Colonic mucosa (tissue), 4 donors: ENCODE measurements around the gene SPOCK2. TPM values are rescaled to one million over a fixed set of nuclear protein-coding genes. Genes with fewer than 3 reads are reported as not detected.

ENCODE experiments used
- DNase-seq: peaks from one replicate; pipeline ENCODE4 v3.0.0-alpha.2; 2020
- H3K27ac ChIP-seq: fragments of 200-600 bp; one replicate; pipeline ENCODE4 v1.8.0; 2021
- H3K27me3 ChIP-seq: fragments of 200-600 bp; one replicate; pipeline ENCODE4 v1.8.0; 2021
- H3K36me3 ChIP-seq: fragments of 200-600 bp; one replicate; pipeline ENCODE4 v1.8.0; 2021
- H3K4me1 ChIP-seq: fragments of 200-600 bp; one replicate; pipeline ENCODE4 v1.8.0; 2021; ENCODE audit warnings: mild to moderate bottlenecking
- H3K4me3 ChIP-seq: fragments of 200-600 bp; one replicate; pipeline ENCODE4 v1.8.0; 2021
- H3K9ac ChIP-seq, 2 donors: one replicate each; pipeline ENCODE4 v1.7.0; 2013; ENCODE audit warnings: control low read depth in 2 of 2, low read depth in 2 of 2, low read length in 2 of 2
- H3K9me3 ChIP-seq: fragments of 200-600 bp; one replicate; pipeline ENCODE4 v1.8.0; 2021
- intact Hi-C: fragments of 100-400 bp; cut with DNase I; formaldehyde crosslinking; loops from one replicate; pipeline ENCODE4 v1.14.1; 2022
- total RNA-seq, 2 donors: library from RNA; stranded (reverse); fragmentation: NEBNext Ultra II Directional in 1 of 2; extraction: Animal tissue kit (Norgen Biotek cat#: 25700) in 1 of 2; gene quantifications; one replicate each; pipeline ENCODE4 v1.2.1, GENCODE V29; 2021
- TF ChIP-seq, protein P1 (sequence below): fragments of 200-600 bp; IDR thresholded peaks from one replicate; pipeline ENCODE4 v1.8.0; 2022; ENCODE audit warnings: antibody characterized with exemption, mild to moderate bottlenecking
- donor health status: healthy.
- donor health status: DM: no; HTN: no; CAD: no.
- donor health status: DM: no; HTN: no; CAD: no.

The SPOCK2 gene
- total RNA-seq, 2 donors from 2014 or later = 4.7 to 6.5 TPM

GRCh38 chr10:72031706-72032105 is 56.6 kb downstream of the SPOCK2 start:
- Histone ChIP-seq H3K4me3 (no peak overlapping the region), H3K9ac (no peak overlapping the region), H3K4me1 (no peaks in the 10 kb centered on the region), H3K36me3 (no peaks in the 10 kb centered on the region), H3K27me3 (no peaks in the 10 kb centered on the region), H3K9me3 (no peaks in the 10 kb centered on the region), H3K27ac (no peak overlapping the region)
- no peak for DNase-seq
- TF ChIP-seq, protein P1, sequence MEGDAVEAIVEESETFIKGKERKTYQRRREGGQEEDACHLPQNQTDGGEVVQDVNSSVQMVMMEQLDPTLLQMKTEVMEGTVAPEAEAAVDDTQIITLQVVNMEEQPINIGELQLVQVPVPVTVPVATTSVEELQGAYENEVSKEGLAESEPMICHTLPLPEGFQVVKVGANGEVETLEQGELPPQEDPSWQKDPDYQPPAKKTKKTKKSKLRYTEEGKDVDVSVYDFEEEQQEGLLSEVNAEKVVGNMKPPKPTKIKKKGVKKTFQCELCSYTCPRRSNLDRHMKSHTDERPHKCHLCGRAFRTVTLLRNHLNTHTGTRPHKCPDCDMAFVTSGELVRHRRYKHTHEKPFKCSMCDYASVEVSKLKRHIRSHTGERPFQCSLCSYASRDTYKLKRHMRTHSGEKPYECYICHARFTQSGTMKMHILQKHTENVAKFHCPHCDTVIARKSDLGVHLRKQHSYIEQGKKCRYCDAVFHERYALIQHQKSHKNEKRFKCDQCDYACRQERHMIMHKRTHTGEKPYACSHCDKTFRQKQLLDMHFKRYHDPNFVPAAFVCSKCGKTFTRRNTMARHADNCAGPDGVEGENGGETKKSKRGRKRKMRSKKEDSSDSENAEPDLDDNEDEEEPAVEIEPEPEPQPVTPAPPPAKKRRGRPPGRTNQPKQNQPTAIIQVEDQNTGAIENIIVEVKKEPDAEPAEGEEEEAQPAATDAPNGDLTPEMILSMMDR = no peak
- intact Hi-C loops = no loop called here

GRCh38 chr10:72030762-72031543 is 57.4 kb downstream of the SPOCK2 start:
- H3K9me3 ChIP-seq = no peaks in the 10 kb centered on the region
- intact Hi-C loops = no loop called here
- no peak overlapping the region for H3K27ac ChIP-seq
- H3K27me3 ChIP-seq = no peaks in the 10 kb centered on the region
- no peaks in the 10 kb centered on the region for H3K36me3 ChIP-seq
- H3K4me1 ChIP-seq = no peaks in the 10 kb centered on the region
- no peak overlapping the region for H3K9ac ChIP-seq
- DNase-seq = no peak
- TF ChIP-seq, protein P1 = no peak
- no peak overlapping the region for H3K4me3 ChIP-seq

- no peaks in the 10 kb centered on the region for H3K4me1 ChIP-seq
- intact Hi-C loops = no loop called here
- no peak overlapping the region for H3K9ac ChIP-seq
- no peak overlapping the region for H3K4me3 ChIP-seq
- DNase-seq = no peak
- no peaks in the 10 kb centered on the region for H3K9me3 ChIP-seq
- H3K27ac ChIP-seq = no peak overlapping the region
- H3K36me3 ChIP-seq = no peaks in the 10 kb centered on the region
- no peaks in the 10 kb centered on the region for H3K27me3 ChIP-seq
- TF ChIP-seq, protein P1 = no peak
These were observed 58.9 kb downstream of the SPOCK2 start for GRCh38 chr10:72029414-72029813.

DNA sequence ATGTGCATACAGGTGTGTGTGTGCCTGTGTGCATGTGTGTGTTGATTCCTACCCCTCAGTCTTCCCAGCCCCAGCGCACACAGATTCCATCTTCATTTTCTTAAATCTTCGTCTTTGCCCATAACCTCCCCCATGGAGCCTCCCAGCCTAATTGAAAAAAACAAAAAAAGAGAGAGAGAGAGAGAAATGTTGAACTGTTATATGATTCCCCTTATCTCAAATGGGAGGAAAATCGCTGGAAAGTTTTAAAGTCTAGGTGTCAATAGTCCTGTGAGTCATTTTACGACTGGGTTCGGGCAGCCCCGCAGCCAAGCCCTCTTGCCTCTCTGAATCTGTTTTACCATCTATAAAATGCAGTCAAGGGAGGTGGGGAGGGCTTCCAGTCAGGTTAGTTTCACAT is 60.9 kb downstream of the SPOCK2 start:
- TF ChIP-seq, protein P1 = no peak
- DNase-seq = peak; percentile 83
- Histone ChIP-seq H3K4me3 (no peak overlapping the region), H3K27ac (peak overlapping the region; percentile 66), H3K9me3 (no peaks in the 10 kb centered on the region), H3K27me3 (no peaks in the 10 kb centered on the region), H3K36me3 (no peaks in the 10 kb centered on the region), H3K9ac (no peak overlapping the region), H3K4me1 (no peaks in the 10 kb centered on the region)
- intact Hi-C loops = no loop called here

DNA sequence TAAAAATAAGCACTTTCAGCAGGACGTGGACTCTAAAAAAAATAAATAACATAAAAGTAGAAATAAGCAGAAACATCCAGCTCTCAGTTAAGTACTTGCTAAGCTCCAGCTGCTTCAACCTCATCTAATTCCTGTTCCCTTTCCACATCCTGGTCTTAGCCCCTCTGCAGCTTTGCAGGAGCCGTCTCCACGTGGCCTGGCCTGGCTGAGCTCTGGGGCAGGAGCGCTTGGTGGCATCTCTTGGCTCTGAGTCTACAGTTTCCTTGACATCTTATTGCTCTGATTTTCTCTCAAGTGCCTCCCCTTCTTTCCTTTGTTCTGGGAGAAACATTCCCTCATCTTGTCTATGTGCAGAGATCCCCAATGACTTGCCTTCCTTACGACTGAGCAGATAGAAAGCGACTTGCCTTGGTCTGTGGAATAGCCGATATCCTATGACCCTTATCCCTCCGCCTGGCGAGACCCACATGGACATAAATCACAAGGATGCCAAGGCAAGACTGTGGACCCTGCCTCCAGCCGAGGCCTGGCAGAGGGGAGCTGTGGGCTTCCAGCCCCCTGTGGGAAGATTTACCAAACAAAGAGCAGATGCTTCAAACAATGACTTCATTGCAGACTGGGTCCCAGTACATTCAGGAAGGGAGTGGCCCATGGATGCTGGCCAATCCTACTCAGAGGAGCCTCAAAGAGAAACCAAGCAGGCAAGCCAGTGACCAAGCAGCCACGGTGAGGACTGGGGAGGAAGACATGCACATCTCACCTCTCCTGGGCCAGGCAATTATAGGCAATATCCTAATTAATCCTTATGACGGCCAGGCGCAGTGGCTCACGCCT is 61.9 kb downstream of the SPOCK2 start:
- Histone ChIP-seq H3K4me1 (no peaks in the 10 kb centered on the region), H3K4me3 (no peak overlapping the region), H3K36me3 (no peaks in the 10 kb centered on the region), H3K27me3 (no peaks in the 10 kb centered on the region), H3K9ac (no peak overlapping the region), H3K9me3 (no peaks in the 10 kb centered on the region), H3K27ac (peak overlapping the region; percentile 66)
- intact Hi-C loops = no loop called here
- TF ChIP-seq, protein P1 = no peak
- peak; percentile 83 for DNase-seq
